NAMALWA (cell line): ENCODE measurements around the gene FYCO1.

ENCODE experiments used
- DNase-seq: peaks from one replicate; pipeline ENCODE4 v3.0.0-alpha.2; 2015; ENCODE audit warnings: low spot score

The FYCO1 gene

DNA sequence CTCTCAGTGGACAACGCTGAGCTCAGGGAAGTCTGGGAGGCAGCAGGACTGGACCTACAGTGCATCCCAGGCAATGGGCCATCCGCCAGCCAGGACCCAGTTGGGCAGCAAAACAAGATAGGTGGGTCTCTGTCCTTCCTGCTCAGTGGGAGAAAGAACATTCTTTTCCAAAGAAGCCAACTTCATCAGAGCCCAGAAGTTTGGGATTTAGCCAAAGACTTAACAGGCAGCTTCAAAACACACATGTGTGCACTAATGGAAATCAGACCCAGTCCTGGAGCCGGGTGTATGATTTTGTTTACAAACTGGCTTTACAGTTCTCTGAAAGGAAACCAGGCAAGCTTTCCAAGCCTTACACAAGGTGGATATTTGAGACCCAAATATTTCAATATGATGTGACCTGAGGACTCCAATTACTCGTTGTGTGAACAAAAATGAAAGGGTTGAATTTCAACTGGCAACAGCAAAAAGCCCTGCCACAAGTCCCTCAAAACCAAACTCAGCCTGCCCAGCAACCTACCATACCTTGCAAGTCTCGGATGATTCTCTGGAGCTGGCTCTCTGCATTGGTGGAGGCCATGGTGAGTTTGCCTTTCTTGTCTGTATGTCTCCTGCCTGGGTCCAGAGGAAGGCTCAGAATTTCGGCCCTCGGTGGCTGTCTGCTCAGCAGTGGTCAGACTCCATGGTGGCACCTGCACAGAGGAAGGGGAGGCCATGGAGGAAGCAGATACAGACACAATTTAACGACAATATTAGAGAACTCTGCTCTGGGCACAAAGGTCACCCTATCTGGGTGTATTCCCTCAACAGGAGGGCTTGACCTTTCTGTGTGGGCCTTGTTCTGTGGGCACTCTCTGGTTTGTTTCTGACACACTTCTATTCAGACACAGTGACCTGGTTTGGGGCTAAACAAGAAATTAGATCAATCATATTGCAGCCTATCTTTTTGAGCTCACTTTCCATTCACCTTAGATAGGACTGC, 11.0 kb downstream of the FYCO1 start:
- DNase-seq = no peak

DNA sequence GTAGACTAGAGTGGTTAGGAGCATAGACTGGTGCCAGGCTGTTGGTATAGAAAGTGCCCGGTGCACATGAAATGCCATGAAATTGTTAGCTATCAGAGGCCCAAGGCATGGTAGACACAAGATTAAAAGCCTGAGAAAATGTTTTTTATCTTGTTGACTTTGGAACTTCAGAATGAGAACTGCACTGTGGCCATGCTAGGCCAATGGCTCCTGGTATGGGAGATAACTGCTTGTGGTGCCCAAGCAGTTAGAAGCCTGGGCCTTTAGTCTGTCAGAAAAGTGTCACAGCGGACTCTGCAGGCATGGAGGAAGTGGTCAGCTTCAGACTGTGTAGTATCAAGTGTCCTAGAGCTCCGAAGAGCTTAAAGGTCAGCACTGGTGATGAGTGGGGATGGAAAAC, 11.9 kb downstream of the FYCO1 start:
- DNase-seq = no peak

DNA sequence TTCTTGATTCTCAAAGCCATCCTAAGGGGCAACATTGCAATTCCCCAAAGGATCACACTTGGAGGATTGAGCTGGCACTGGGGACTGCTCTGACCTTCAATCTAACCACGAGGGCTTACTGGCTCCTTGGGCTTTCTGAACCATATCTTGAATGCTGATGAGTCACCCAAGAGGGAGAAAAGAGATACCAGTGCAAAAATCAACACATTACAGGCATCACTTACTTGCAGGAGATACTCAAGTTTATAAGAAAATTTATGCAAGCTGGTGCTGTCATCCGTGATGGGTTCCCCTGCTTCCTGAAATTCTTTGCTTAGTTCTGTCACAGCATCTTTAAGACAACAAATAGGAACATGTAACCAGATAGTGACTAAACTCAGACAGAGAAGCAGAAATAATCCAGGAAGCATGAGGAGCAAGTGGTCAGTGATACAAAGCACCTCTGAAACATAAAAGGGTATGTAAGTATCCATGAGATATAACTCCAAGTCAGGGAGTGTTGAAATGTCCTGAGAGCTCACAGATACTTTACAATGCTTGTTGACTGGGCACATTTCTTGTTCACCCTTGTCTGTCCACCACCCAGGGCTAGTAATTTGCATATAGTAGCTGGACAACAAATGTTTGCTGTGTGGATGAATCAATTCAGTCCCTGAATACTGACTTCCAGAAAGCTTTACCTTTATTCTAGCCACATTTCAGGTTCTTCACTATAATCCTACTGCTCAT, 14.1 kb downstream of the FYCO1 start:
- DNase-seq = no peak

DNA sequence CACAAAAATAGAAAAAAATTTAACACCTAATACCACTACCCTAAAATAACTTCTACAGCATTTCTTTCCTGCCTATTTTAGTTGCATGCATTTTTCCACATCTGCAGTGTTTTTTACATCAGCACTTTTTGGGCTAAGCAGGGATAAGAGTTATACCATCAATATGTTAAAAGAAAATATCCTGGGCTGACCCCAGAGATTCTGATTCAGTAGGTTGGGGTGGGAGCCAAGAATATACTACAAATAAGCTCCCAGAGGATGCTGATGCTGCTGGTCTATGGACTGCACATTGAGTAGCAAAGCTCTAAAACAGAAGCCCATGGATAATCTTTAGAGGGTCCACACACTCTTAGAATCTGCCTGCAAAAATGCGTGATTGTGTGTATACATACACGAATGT, 14.8 kb downstream of the FYCO1 start:
- DNase-seq = no peak

DNA sequence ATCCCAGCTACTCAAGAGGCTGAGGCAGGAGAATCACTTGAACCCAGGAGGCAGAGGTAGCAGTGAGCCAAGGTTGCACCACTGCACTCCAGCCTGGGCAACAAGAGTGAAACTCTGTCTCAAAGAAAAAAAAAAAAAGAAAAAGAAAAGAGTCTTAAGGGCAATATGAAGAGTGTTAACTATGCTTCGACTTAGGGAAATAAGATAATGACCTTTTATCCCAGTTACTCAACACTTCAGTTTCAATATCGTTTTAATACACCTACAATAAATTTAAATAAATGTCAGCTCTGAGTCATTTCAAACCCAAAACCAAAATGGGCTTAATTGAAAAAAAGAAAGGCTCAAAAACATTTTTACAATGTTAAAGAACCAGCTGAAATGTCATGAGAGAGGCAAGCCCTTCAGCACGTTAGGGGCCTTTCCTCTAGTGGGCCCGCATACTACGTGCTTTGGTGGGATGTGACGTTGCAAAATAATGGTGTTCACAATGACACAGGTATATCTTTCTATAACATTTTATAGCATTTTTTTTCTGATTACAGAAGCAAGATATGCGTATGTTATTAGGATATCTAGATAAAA, 15.3 kb downstream of the FYCO1 start:
- DNase-seq = no peak

DNA sequence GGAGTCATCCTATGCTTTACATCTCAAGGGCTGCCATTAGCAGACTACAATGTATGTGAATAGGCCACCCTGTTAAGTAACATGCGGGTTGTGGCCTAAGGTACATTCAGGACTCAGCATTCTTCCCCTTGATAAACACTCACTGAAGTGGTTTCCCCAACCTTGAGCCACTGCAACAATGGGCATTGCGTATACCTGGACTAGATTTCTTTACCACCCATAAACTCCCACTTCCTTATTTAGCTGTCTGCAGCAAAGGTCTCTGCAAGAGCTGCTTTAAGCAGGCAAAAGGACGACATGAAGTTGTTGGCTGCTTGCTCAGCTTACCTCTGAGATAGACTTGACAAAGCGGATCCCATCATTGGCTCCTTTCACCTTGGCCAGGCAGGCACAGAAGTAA, 16.2 kb downstream of the FYCO1 start:
- no peak for DNase-seq

DNA sequence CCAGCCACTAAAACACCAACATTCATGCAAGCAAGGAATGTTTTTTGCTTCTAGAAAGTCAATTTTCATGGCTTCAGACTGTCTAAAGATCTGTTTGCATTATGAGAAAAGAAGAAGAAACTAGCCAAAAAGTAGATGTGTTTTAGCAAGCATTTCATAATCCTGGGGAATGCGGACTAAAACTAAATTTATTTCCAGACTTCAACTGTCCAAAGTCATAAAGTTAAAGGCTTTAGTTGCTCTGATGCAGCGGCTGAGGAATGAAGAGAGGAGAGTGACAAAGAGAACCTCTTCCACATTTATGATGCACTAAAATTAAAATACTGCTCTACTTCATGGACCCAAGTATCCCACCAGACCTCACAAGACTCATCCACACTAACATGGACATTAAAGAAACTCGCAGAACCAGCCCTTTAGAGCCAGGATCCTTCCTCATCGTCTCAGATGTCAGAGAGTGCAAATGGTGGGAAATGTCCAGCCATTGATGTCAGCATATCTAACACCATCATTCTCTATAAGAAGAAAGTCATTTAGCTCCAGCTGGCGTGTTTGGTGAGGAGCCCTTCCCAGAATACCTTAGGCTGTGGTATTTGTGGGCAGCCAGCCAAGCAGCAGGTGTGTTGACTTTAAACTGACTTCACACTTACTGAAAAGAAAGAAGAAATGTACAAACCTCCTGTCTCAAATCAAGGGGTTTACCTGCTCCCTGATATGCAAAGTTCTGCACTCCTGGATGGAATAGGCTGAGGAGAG, 17.4 kb downstream of the FYCO1 start:
- no peak for DNase-seq

DNA sequence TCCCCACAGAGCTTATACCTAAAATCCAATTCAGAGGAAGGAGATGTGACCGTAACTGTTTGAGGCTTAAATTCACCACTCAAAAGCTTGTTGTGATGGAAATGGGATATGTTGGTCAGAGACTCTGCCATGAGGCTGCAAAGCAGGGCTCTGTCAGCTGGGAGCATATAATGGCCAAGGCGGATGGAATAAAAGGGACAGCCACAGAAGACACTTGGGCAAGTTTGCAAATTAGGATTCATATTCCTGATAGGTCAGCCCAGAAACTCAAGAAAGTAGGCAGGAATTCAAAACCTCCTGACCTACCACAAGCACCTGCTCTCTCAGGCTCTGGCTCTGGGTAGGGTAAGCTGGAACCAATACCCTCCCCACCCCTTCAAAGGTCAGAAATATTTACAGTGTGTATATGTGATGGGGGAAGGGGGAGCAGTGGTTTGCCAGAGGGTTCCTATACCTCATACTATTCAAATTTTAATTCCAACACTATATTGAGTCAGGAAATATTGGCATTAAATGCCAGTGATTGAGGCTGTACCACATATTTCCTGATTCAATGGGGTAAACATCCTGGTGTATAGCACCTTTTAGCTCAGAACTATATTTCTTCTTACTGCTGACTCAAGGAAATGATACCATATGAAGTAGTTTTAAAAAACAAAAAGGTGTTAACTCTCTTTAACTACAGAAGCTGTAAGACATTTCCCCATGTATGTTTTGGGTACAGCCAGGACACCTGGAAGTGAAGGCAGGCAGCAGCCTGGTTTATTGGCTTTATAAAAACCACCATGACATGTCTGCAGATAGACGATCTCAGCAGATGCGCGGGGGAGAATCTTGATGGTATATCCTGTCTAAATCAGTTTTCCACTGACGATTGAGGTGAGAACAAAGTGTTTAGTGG, 19.2 kb downstream of the FYCO1 start:
- DNase-seq = no peak

DNA sequence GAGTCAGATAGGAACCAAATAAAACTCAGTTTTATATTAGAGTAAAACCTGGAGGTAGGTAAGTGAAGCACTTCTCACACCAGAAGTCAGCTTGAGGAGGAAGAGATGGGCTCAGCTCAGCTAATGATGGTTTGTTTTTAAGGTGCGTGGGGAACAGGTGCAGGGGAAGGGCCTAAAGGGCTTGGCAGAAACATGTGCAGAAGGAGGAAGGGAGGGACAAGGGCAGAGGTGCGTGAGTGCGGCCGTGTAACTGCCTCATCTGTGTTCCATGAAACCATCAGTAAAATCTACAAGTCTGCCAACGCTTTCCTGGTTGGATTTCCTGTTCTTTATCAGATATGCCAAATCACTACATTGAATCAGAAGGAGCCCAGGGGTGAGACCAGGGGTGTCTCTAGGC, 19.9 kb downstream of the FYCO1 start:
- DNase-seq = no peak

DNA sequence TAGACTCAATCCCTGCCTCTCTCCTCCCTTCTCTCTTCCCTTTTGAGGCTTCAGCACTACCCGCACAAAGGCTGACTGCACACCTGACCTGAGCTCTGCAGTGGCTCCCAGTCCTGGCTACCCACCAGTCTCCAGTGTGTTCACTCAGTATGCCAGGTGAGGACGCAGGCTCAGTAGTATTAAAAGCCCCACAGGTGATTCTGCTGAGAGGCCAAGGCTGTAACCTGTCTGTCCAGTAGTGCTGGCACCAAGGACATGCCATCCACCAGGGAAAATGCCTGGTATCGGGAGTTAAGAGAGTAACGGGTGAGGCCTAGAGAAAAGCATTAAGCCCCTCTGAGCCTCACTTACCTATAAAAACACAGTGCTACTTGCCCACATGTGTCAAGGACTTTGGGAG, 20.9 kb downstream of the FYCO1 start:
- DNase-seq = no peak

DNA sequence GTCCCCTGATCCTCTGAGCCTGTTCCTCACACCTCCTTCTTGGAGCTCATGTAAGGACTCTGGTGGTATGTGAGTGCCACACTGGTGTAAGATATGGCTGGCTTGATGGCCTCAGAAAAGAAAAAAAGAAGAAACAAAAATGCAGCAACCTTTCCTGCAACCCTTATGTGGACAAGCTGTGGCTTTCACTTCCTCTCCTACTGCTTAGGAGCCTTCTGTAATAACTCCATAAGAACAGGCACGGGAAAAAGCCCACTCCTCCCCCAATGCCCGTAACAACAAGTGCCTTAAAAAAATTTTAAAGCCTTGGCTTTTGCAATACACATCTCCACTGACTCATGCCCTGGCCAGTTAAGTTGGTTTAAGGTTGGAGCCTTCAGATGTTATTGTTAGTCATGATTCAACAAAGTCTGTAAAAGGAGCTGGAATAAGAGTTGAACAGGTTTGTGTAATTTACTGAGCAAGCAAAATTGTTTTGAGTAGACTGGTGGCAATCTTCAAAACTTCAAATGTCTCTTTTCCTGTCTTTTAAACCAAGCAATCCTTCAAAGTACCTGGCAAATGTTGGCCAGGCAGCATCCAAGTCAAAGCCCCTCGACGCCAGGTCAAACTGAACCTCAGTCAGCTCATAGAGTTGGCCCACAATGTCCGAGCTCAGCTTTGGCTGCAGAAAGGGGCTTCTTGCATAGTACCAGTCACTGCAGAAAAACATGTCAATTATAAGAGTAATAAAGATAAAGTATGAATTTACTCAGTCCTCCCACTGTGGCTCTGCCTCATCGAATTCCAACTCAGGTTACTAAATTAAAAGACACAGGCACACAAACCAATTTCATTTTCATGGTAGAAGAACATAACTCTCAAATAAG, 22.9 kb downstream of the FYCO1 start:
- peak; percentile 4 for DNase-seq

DNA sequence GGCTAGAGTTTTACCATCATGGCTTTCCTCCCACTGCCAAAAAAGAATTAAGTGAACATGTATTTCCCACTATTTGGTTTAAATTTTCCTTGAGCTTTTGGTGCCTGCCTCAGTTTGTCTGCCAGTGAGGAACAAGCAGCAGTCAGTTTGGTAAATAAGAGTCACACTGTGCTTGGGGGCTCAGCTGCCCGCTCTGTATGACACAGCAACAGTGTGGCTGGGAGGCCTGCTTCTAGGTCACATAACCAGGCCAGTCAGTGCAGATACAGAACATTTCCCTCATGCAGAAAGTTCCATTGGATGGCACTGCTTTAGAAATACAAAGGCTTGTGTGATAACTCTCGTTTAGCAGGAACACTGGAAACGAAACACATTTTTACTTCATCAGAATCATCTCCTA, 25.7 kb downstream of the FYCO1 start:
- DNase-seq = no peak

DNA sequence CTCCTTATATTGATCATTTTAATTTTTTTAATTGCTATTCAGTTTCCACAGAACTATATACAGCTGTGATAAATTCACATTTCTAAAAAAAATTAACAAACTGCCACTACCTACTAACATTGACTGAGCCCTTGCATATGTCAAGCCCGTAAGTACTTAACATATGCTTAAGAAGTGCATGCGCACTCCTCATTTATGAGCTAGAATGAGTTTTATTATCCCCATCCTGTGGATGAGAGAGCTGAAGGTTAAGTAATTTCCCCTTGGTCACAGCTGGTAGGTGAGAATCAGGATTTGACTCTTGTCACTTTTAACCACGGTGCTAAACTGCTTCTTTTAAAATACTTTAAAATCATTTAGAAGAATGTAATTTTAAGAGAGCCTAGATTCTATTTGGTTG, 26.5 kb downstream of the FYCO1 start:
- no peak for DNase-seq

DNA sequence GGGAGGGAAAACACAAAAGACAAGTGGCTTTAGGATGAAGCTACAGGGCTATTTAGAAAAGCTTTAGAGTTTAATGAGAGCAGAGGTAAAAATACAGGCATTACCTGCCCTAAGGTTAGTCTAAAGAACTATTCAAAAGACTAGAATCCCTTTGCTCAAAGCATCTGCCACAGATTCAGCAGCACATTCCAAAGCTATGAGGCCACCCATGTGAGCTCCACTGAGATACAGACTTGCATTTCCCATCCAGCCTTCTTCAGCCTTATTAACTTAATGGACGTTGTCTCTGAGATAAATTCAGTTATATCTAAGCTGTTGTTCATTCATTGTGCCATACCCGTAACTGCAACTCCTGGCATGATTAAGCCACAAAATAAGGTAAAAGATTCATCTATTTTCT, 26.9 kb downstream of the FYCO1 start:
- DNase-seq = no peak

DNA sequence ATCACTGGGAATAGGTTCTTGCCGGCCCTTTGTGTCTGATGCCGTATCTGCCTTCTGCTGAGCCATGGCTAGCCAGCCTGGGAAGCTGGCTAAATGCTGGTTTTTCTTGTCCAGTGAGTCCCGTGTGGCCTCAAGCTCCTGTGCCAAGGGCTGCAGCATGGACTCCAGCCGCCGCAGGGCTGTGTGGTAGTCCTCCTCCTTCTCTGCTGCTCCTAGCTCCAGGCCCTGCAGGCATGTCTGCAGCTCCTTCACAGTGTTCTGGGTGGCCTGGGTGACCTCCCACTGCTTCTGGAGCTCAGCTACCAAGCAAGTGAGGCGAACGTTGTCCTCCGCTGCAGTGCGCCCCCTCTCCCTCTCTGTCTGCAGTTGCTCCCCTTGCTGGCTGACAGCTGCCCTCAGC, 27.5 kb downstream of the FYCO1 start:
- no peak for DNase-seq

DNA sequence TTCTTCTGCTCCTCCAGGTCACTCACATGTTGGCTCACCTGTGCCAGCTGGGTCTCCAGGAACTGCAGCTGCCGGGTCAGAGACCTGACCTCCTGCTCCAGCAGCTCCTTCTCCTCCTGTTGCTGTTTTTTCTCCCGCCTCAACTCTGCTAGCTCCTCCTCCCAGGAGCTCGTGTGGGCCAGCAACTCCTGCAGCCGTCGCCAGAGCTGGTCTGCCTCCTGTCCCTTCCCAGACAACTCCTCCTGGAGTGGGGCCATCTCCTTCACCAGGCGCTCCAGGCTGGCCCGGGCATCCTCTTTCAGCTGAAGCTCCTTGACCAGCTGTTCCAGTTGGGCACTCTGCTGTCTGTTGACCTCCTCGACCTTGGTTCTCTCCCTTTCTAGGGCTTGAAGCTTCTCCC, 27.9 kb downstream of the FYCO1 start:
- no peak for DNase-seq

DNA sequence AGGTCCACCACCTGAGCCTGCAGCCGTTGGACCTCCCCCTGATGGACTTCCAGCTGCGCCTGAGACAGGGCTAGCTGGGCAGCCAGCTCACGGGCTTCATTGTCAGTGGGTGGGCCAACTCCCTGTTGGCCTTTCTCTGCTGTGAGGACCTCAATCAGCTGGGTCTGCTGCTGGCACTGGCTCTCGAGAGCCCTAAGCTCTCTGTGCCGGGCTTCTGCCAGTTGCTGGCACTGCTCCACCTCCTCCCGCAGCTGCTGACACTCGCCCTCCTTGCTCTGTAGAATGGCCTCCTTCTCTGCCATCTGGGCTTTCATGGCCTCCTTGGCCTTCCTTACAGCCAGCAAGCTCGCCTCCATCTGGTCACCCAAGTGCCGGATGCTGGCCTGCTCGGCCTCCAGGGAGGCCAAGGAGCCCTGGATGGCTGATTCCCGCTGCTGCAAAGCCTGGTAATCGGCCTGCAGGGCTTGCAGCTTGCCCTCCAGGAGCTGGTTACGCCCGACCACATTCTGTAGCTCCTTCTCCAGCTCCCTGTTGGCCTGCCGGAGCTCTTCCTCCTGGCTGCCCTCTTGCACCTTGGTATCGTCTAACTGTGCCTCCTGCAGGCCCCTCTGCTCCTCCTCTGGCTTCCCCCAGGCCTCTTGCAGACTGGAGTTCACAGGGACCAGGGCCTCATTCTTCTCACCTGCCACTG, 28.5 kb downstream of the FYCO1 start:
- DNase-seq = no peak

DNA sequence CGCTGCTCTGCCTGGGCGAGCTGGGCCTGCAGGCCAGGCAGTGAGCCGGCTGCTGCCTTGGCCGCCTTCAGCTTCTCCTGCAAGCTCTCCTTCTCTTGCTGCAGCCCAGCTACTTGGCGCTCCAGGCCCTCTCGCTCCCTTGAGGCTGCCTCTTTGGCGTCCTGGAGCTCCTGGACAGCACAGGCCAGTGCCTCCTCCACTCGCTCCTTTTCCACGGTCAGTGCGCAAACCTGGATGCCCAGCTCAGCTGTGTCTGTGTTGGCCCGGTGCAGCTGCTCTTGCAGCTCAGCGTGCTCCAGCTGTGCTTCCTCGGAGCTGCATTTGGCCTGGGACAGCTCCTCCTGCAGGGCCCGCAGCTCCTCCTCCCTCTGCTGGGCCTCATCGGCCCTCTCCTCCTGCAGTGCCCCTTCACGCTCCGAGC, 29.2 kb downstream of the FYCO1 start:
- no peak for DNase-seq

DNA sequence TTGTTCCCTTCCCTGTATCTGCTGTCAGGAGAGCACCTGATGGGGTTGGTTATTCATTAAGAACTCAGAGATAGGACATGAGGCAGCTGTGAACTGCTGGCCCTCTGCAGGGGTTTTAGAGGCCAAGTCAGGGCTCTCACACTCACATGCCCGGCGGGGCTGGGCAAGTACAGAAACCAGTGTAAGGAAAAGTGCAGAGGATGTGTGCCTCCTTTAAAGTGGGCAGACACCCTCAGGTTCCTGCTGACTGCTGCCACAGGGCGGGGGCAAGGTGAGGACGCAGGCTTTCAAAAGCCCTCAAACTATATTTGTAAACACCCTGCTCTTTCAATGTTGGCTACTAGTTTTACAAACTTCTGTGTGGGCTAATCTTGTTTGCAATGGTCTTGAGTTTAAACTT, 30.0 kb downstream of the FYCO1 start:
- DNase-seq = no peak

DNA sequence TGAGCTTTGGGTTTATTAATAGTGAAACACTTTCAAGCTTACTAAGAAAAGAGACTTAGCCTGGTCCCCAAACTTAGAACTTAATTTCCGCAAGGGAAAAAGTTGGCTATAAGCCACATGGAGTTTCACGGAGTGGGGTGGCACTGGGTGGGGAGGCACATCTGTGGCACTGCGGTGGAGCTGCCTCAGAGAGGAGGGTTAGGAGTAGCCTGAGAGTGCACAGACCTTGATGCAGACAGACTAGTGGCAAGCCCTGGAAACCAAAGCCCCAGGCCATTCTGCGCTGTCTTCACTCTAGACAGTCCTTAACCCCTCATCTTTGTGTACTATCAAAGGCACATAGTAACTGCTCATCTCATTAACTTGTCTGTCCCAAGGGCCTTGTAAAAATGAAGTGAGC, 30.4 kb downstream of the FYCO1 start:
- DNase-seq = no peak
